Testis (tissue), 3 donors: ENCODE data around the gene PLEKHF1. TPM values are rescaled to one million over a fixed set of nuclear protein-coding genes. Genes with fewer than 3 reads are reported as not detected.

Experiments
- DNase-seq: peaks from one replicate; pipeline ENCODE4 v3.0.0-alpha.2; 2019
- H3K27ac ChIP-seq, 2 donors: fragments of 200-600 bp; sonication (generic); one replicate each; pipeline ENCODE4 v1.5.1; 2019
- H3K27me3 ChIP-seq: fragments of 200-600 bp; sonication (generic); one replicate; pipeline ENCODE4 v1.5.1; 2019
- H3K36me3 ChIP-seq: fragments of 200-600 bp; sonication (generic); one replicate; pipeline ENCODE4 v1.5.1; 2017; ENCODE audit warnings: low read depth; ENCODE audit errors: missing control alignments
- H3K4me1 ChIP-seq: fragments of 200-600 bp; sonication (generic); one replicate; pipeline ENCODE4 v1.5.1; 2019
- H3K4me3 ChIP-seq, 2 donors: fragments of 200-600 bp; sonication (generic); one replicate each; pipeline ENCODE4 v1.5.1; 2017 to 2019
- H3K9me3 ChIP-seq: fragments of 200-600 bp; sonication (generic); one replicate; pipeline ENCODE4 v1.5.1; 2017
- CTCF ChIP-seq, 3 experiments: fragments of 450-650 bp in 2 of 3; fragments of 200-600 bp in 1 of 3; sonication (generic) in 1 of 3; IDR thresholded peaks; one replicate each; pipeline ENCODE4 v1.5.1; 2016 to 2019; ENCODE audit warnings: antibody characterized with exemption in 3 of 3, mild to moderate bottlenecking in 2 of 3, moderate library complexity in 1 of 3
- POLR2A ChIP-seq: fragments of 450-650 bp; IDR thresholded peaks from one replicate; pipeline ENCODE4 v1.6.1; 2017; ENCODE audit warnings: antibody characterized with exemption, mild to moderate bottlenecking, moderate library complexity
- WGBS, 2 donors: methylation state at CpG; one replicate each; pipeline ENCODE4 v1.1.5; 2018; 5-methylcytosine and 5-hydroxymethylcytosine counted together
- intact Hi-C: fragments of 100-400 bp; cut with DNase I; formaldehyde crosslinking; loops from one replicate; pipeline ENCODE4 v1.15.1; 2023; ENCODE audit warnings: low total_unique reads
- polyA plus RNA-seq: library from polyadenylated mRNA; stranded (reverse); fragments of 350-450 nt; fragmentation: Illumina TruSeq; extraction: RNeasy Lipid Tissue Mini Kit (QIAGEN cat#74804); gene quantifications from one replicate; pipeline ENCODE4 v1.2.3, GENCODE V29; 2014; ENCODE audit warnings: low read depth, low replicate concordance; ENCODE audit not compliant: insufficient read depth
- total RNA-seq, 2 donors: library from RNA; depleted of rRNA; stranded (reverse); fragments of >200 nt; gene quantifications; one replicate each; pipeline ENCODE4 v1.2.3, GENCODE V29; 2016

The PLEKHF1 gene
- total and polyA plus RNA-seq, 3 donors from 2014 or later: 6.3 to 26.2 (median 13.5) TPM

GRCh38 chr19:29666578-29667386 lies 1.5 kb downstream of the PLEKHF1 start:
- peak; percentile 80 for DNase-seq
- H3K4me1 ChIP-seq: peaks cover 59% of the 10 kb centered on the region

GRCh38 chr19:29667387-29667783 lies 2.1 kb downstream of the PLEKHF1 start:
- TF ChIP-seq CTCF (IDR thresholded peaks at IDR 0.05) (no peak), POLR2A (no peak)
- intact Hi-C loops: no loop called here
- no peak for DNase-seq
- WGBS, 2 donors: 71 to 73% methylated on average over 10 to 11 of the region's 11 CpGs
- Histone ChIP-seq H3K27ac (peak overlapping the region in 1 of 2 donors; percentile 53), H3K36me3 (no peaks in the 10 kb centered on the region), H3K9me3 (no peaks in the 10 kb centered on the region), H3K4me1 (peaks cover 54% of the 10 kb centered on the region), H3K4me3 (peak overlapping the region; percentile 90 to 95), H3K27me3 (no peaks in the 10 kb centered on the region)

More at GRCh38 chr19:29666578-29667386, 1.5 kb downstream of the PLEKHF1 start:
- Histone ChIP-seq H3K27ac (peak overlapping the region; percentile 27 to 85), H3K36me3 (no peaks in the 10 kb centered on the region), H3K4me3 (peak overlapping the region; percentile 90 to 95), H3K9me3 (no peaks in the 10 kb centered on the region), H3K27me3 (no peaks in the 10 kb centered on the region)
- WGBS, 2 donors: 6 to 18% methylated on average over 17 to 20 of the region's 20 CpGs
- intact Hi-C loops: no loop called here
- TF ChIP-seq CTCF (IDR thresholded peaks at IDR 0.05) (no peak), POLR2A (no peak)

GRCh38 chr19:29667901-29668341 lies 2.7 kb downstream of the PLEKHF1 start:
- H3K4me3 ChIP-seq: no peak overlapping the region
- no peaks in the 10 kb centered on the region for H3K36me3 ChIP-seq
- peaks cover 49% of the 10 kb centered on the region for H3K4me1 ChIP-seq
- 75 to 82% methylated on average over 4 to 7 of the region's 7 CpGs for WGBS, 2 donors
- no peaks in the 10 kb centered on the region for H3K9me3 ChIP-seq
- no peaks in the 10 kb centered on the region for H3K27me3 ChIP-seq
- TF ChIP-seq POLR2A (no peak), CTCF (IDR thresholded peaks at IDR 0.05) (no peak)
- peak overlapping the region in 1 of 2 donors; percentile 26 for H3K27ac ChIP-seq
- no peak for DNase-seq
- intact Hi-C loops: no loop called here

GRCh38 chr19:29668746-29669609 lies 3.7 kb downstream of the PLEKHF1 start:
- TF ChIP-seq POLR2A: no peak
- TF ChIP-seq CTCF (IDR thresholded peaks at IDR 0.05): no peak
- WGBS, 2 donors: 82 to 85% methylated on average over 10 to 13 of the region's 13 CpGs
- Histone ChIP-seq H3K4me3 (no peak overlapping the region), H3K36me3 (no peaks in the 10 kb centered on the region), H3K9me3 (no peaks in the 10 kb centered on the region), H3K27ac (peak overlapping the region in 1 of 2 donors; percentile 26), H3K4me1 (peaks cover 44% of the 10 kb centered on the region), H3K27me3 (no peaks in the 10 kb centered on the region)
- intact Hi-C loops: no loop called here
- no peak for DNase-seq
